Measurements from ENCODE around the gene AHNAK2. TPM values are rescaled to one million over a fixed set of nuclear protein-coding genes. Genes with fewer than 3 reads are reported as not detected.

AHNAK2 gene
- total and polyA plus RNA-seq, 2 experiments from 2014 or later = 1.8 to 4.6 TPM

DNA sequence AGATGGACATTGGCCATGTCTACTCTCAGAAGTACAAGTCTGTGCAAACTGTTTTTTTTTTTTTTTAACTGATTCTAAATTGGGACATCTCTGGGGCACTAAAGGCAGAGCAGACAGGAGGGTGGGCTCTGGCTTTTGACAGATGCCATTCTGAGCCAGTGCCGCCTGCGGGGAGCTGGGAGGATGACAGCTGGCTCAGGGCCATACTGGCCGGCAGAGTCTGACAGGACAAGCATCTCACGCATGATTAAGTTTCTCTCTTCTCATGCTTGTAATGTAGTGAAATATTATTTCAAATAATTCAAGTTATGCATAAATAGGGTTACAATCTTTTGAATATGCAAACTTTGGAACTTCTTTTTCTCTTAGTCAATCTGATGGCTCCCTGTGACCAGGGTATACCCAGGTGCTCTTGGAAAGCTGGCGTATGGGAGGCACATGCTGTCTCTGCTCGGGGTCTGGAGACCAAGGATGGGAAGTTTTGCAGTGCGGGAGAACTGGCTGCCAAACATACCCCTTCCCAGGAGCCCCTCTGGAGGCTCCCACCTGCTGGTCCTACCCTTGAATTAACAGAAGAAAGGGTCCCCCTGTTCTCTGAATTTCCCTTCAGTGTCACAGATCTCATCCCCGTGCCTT is 35.1 kb upstream of the AHNAK2 start:
- Histone ChIP-seq H3K9me2 (replicated peaks; ENCODE audit: insufficient read depth) (no peaks in the 10 kb centered on the region), H3K27me3 (no peaks in the 10 kb centered on the region), H3K79me2 (peaks cover 92% of the 10 kb centered on the region), H3K9me3 (ENCODE audit: low read depth) (no peaks in the 10 kb centered on the region), H3K4me1 (ENCODE audit: insufficient read depth) (peaks cover 5% of the 10 kb centered on the region), H3K4me3 (no peak overlapping the region), H3K4me2 (no peak overlapping the region), H4K20me1 (ENCODE audit: insufficient read depth, poor library complexity, severe bottlenecking) (peaks cover 6% of the 10 kb centered on the region), H2AFZ (no peak overlapping the region), H3K27ac (no peak overlapping the region), H3K36me3 (replicated peaks; ENCODE audit: insufficient read depth, low read depth) (no peaks in the 10 kb centered on the region)
- TF ChIP-seq CTCF (IDR thresholded peaks at IDR 0.05; ENCODE audit: poor library complexity) (no peak), EZH2phosphoT487 (IDR thresholded peaks at IDR 0.05; ENCODE audit: low read depth, severe bottlenecking, unreplicated experiment) (no peak), EZH2 (IDR thresholded peaks at IDR 0.05; ENCODE audit: borderline replicate concordance) (no peak)
- no peak for DNase-seq (ENCODE audit: low spot score)
- 68% methylated on average over 8 of the region's 8 CpGs for WGBS (ENCODE audit: low lambda C conversion rate, missing lambda C conversion rate)

DNA sequence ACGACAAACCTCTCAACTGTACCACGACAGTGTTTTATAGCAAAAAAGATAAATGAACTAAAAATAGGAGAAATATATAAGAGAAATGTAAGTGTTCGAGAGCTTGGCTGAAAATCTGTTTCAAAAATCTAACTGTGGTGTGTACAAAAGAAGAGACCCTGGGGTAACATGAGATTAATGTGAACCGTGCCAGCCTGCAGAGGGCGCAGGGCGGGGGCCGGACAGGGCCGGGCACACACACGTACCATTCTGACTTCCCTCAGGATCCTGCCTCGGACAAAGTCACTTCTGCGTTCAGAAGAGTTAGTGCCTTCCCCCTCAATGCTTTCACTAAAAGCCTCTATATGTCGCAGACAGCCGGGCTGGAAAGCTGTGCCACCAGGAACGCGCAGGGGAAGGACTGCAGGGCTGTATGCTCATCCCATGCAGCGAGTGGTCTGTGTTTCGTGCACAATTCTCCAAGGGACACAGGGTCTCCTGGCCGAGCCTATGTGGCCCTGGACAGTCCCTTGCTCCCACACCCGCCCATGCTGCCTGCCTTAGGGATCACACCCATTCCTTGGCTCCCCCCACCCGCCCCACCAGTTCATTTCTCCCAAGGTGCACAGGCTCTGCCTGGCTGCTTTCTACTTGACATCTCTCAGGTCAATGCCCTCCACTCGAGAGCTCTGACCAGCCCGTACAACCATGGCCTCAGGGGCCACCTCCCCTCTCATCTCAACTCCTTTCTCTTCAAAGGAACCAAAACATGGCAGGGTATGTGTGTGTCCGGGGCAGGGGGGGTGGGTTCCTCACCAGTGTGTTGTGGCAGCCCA is 34.2 kb upstream of the AHNAK2 start:
- WGBS (ENCODE audit: low lambda C conversion rate, missing lambda C conversion rate) = 90% methylated on average over 22 of the region's 23 CpGs
- no peak overlapping the region for H3K4me3 ChIP-seq
- H4K20me1 ChIP-seq (ENCODE audit: insufficient read depth, poor library complexity, severe bottlenecking) = peaks cover 3% of the 10 kb centered on the region
- no peak for TF ChIP-seq EZH2 (IDR thresholded peaks at IDR 0.05; ENCODE audit: borderline replicate concordance)
- no peak for TF ChIP-seq EZH2phosphoT487 (IDR thresholded peaks at IDR 0.05; ENCODE audit: low read depth, severe bottlenecking, unreplicated experiment)
- no peak for TF ChIP-seq CTCF (IDR thresholded peaks at IDR 0.05; ENCODE audit: poor library complexity)
- no peak overlapping the region for H3K4me2 ChIP-seq
- no peak for DNase-seq (ENCODE audit: low spot score)
- no peaks in the 10 kb centered on the region for H3K9me3 ChIP-seq (ENCODE audit: low read depth)
- H3K27ac ChIP-seq = no peak overlapping the region
- peaks cover 83% of the 10 kb centered on the region for H3K79me2 ChIP-seq
- no peak overlapping the region for H2AFZ ChIP-seq
- H3K36me3 ChIP-seq (replicated peaks; ENCODE audit: insufficient read depth, low read depth) = no peaks in the 10 kb centered on the region
- no peaks in the 10 kb centered on the region for H3K9me2 ChIP-seq (replicated peaks; ENCODE audit: insufficient read depth)
- H3K4me1 ChIP-seq (ENCODE audit: insufficient read depth) = no peaks in the 10 kb centered on the region
- H3K27me3 ChIP-seq = no peaks in the 10 kb centered on the region

GRCh38 chr14:105011312-105011990 is 33.3 kb upstream of the AHNAK2 start:
- H3K27ac ChIP-seq = no peak overlapping the region
- H3K79me2 ChIP-seq = peaks cover 74% of the 10 kb centered on the region
- H3K36me3 ChIP-seq (replicated peaks; ENCODE audit: insufficient read depth, low read depth) = no peaks in the 10 kb centered on the region

More at GRCh38 chr14:105011312-105011990, 33.3 kb upstream of the AHNAK2 start:
- WGBS (ENCODE audit: low lambda C conversion rate, missing lambda C conversion rate) = 92% methylated on average over 29 of the region's 29 CpGs
- no peaks in the 10 kb centered on the region for H3K9me3 ChIP-seq (ENCODE audit: low read depth)
- no peaks in the 10 kb centered on the region for H3K27me3 ChIP-seq
- H3K9me2 ChIP-seq (replicated peaks; ENCODE audit: insufficient read depth) = no peaks in the 10 kb centered on the region
- H3K4me2 ChIP-seq = no peak overlapping the region
- H3K4me1 ChIP-seq (ENCODE audit: insufficient read depth) = no peaks in the 10 kb centered on the region
- H3K4me3 ChIP-seq = no peak overlapping the region
- DNase-seq (ENCODE audit: low spot score) = no peak
- no peak for TF ChIP-seq EZH2phosphoT487 (IDR thresholded peaks at IDR 0.05; ENCODE audit: low read depth, severe bottlenecking, unreplicated experiment)
- TF ChIP-seq EZH2 (IDR thresholded peaks at IDR 0.05; ENCODE audit: borderline replicate concordance) = no peak
- no peak for TF ChIP-seq CTCF (IDR thresholded peaks at IDR 0.05; ENCODE audit: poor library complexity)
- H4K20me1 ChIP-seq (ENCODE audit: insufficient read depth, poor library complexity, severe bottlenecking) = peaks cover 3% of the 10 kb centered on the region
- no peak overlapping the region for H2AFZ ChIP-seq

All from hepatocyte (in vitro differentiated cells).